IPS-18a (cell line): ENCODE data around the gene TGM5.

Experiments used
- H3K27ac ChIP-seq: one replicate; pipeline ENCODE4 v1.5.1; 2013; ENCODE audit warnings: low read length
- H3K27me3 ChIP-seq: one replicate; pipeline ENCODE4 v1.6.1; 2013; ENCODE audit warnings: mild to moderate bottlenecking, low read length; ENCODE audit not compliant: control insufficient read depth, insufficient read depth
- H3K36me3 ChIP-seq: one replicate; pipeline ENCODE4 v1.6.1; 2013; ENCODE audit warnings: low read depth, low read length; ENCODE audit not compliant: control insufficient read depth
- H3K4me1 ChIP-seq: one replicate; pipeline ENCODE4 v1.6.1; 2013; ENCODE audit warnings: low read depth, low read length; ENCODE audit not compliant: control insufficient read depth
- H3K4me3 ChIP-seq: one replicate; pipeline ENCODE4 v1.5.1; 2013; ENCODE audit warnings: low read length
- H3K9ac ChIP-seq: one replicate; pipeline ENCODE4 v1.6.1; 2013; ENCODE audit warnings: mild to moderate bottlenecking, low read length, moderate library complexity
- H3K9me3 ChIP-seq: one replicate; pipeline ENCODE4 v1.6.1; 2013; ENCODE audit warnings: low read depth, low read length; ENCODE audit not compliant: control insufficient read depth

Gene TGM5

GRCh38 chr15:43221422-43221821 lies 45.3 kb downstream of the TGM5 start:
- Histone ChIP-seq H3K4me1 (no peaks in the 10 kb centered on the region), H3K4me3 (no peak overlapping the region), H3K27me3 (no peaks in the 10 kb centered on the region), H3K27ac (no peak overlapping the region), H3K9ac (no peak overlapping the region), H3K36me3 (no peaks in the 10 kb centered on the region), H3K9me3 (no peaks in the 10 kb centered on the region)

GRCh38 chr15:43220991-43221403 lies 45.7 kb downstream of the TGM5 start, which contains the start of gene EPB42:
Gene EPB42 (minus strand): TSS chr15:43221018. CDS start chr15:43220825, 193 bp downstream.
- Histone ChIP-seq H3K27me3 (no peaks in the 10 kb centered on the region), H3K4me3 (no peak within 1 kb of the TSS), H3K27ac (no peak within 1 kb of the TSS), H3K4me1 (no peaks in the 10 kb centered on the region), H3K9ac (no peak within 1 kb of the TSS), H3K9me3 (no peaks in the 10 kb centered on the region), H3K36me3 (no peaks in the 10 kb centered on the region)

- H3K27me3 ChIP-seq = no peaks in the 10 kb centered on the region
- no peak overlapping the region for H3K27ac ChIP-seq
- H3K36me3 ChIP-seq = no peaks in the 10 kb centered on the region
- no peaks in the 10 kb centered on the region for H3K4me1 ChIP-seq
- no peak overlapping the region for H3K4me3 ChIP-seq
- H3K9me3 ChIP-seq = no peaks in the 10 kb centered on the region
- H3K9ac ChIP-seq = no peak overlapping the region
Measured at GRCh38 chr15:43219929-43220928, 46.5 kb downstream of the TGM5 start.

- H3K27me3 ChIP-seq = no peaks in the 10 kb centered on the region
- H3K9ac ChIP-seq = no peak overlapping the region
- no peak overlapping the region for H3K4me3 ChIP-seq
- no peak overlapping the region for H3K27ac ChIP-seq
- H3K36me3 ChIP-seq = no peaks in the 10 kb centered on the region
- H3K4me1 ChIP-seq = no peaks in the 10 kb centered on the region
- H3K9me3 ChIP-seq = no peaks in the 10 kb centered on the region
Measured at GRCh38 chr15:43218908-43219706, 47.6 kb downstream of the TGM5 start.

- Histone ChIP-seq H3K9ac (no peak overlapping the region), H3K9me3 (no peaks in the 10 kb centered on the region), H3K27me3 (no peaks in the 10 kb centered on the region), H3K4me3 (no peak overlapping the region), H3K27ac (no peak overlapping the region), H3K4me1 (no peaks in the 10 kb centered on the region), H3K36me3 (no peaks in the 10 kb centered on the region)
Measured at GRCh38 chr15:43215961-43216360, 50.8 kb downstream of the TGM5 start.

GRCh38 chr15:43214592-43215295 lies 52.0 kb downstream of the TGM5 start:
- Histone ChIP-seq H3K4me1 (no peaks in the 10 kb centered on the region), H3K36me3 (no peaks in the 10 kb centered on the region)

GRCh38 chr15:43214169-43214568 lies 52.6 kb downstream of the TGM5 start:
- Histone ChIP-seq H3K4me3 (no peak overlapping the region), H3K9ac (no peak overlapping the region)

More at GRCh38 chr15:43214592-43215295, 52.0 kb downstream of the TGM5 start:
- H3K27ac ChIP-seq = no peak overlapping the region
- no peak overlapping the region for H3K9ac ChIP-seq
- H3K9me3 ChIP-seq = no peaks in the 10 kb centered on the region
- no peak overlapping the region for H3K4me3 ChIP-seq
- H3K27me3 ChIP-seq = no peaks in the 10 kb centered on the region

GRCh38 chr15:43213466-43213865 lies 53.3 kb downstream of the TGM5 start:
- Histone ChIP-seq H3K9ac (no peak overlapping the region), H3K4me3 (no peak overlapping the region), H3K27ac (no peak overlapping the region), H3K4me1 (no peaks in the 10 kb centered on the region), H3K36me3 (no peaks in the 10 kb centered on the region), H3K27me3 (no peaks in the 10 kb centered on the region), H3K9me3 (no peaks in the 10 kb centered on the region)

More at GRCh38 chr15:43214169-43214568, 52.6 kb downstream of the TGM5 start:
- no peaks in the 10 kb centered on the region for H3K36me3 ChIP-seq
- no peaks in the 10 kb centered on the region for H3K9me3 ChIP-seq
- no peak overlapping the region for H3K27ac ChIP-seq
- no peaks in the 10 kb centered on the region for H3K4me1 ChIP-seq
- no peaks in the 10 kb centered on the region for H3K27me3 ChIP-seq

- Histone ChIP-seq H3K9me3 (no peaks in the 10 kb centered on the region), H3K9ac (no peak overlapping the region), H3K4me3 (no peak overlapping the region), H3K27ac (no peak overlapping the region), H3K4me1 (no peaks in the 10 kb centered on the region), H3K36me3 (no peaks in the 10 kb centered on the region), H3K27me3 (no peaks in the 10 kb centered on the region)
Measured at GRCh38 chr15:43212951-43213350, 53.8 kb downstream of the TGM5 start.

GRCh38 chr15:43212299-43212698 lies 54.4 kb downstream of the TGM5 start:
- no peaks in the 10 kb centered on the region for H3K27me3 ChIP-seq
- H3K4me3 ChIP-seq = no peak overlapping the region
- no peaks in the 10 kb centered on the region for H3K9me3 ChIP-seq
- no peaks in the 10 kb centered on the region for H3K4me1 ChIP-seq
- no peak overlapping the region for H3K27ac ChIP-seq
- no peak overlapping the region for H3K9ac ChIP-seq
- H3K36me3 ChIP-seq = no peaks in the 10 kb centered on the region

- Histone ChIP-seq H3K27me3 (no peaks in the 10 kb centered on the region), H3K9ac (no peak overlapping the region), H3K4me1 (no peaks in the 10 kb centered on the region), H3K27ac (no peak overlapping the region), H3K4me3 (no peak overlapping the region), H3K9me3 (no peaks in the 10 kb centered on the region), H3K36me3 (no peaks in the 10 kb centered on the region)
Measured at GRCh38 chr15:43211224-43211735, 55.4 kb downstream of the TGM5 start.
